Tibial nerve (tissue), 4 donors: Measurements from ENCODE around the gene TTPAL. TPM values are rescaled to one million over a fixed set of nuclear protein-coding genes. Genes with fewer than 3 reads are reported as not detected.

Experiments
- DNase-seq, 2 donors: peaks; one replicate each; pipeline ENCODE4 v3.0.0-alpha.2; 2019; ENCODE audit warnings: low spot score in 2 of 2
- H3K27ac ChIP-seq, 4 donors: fragments of 200-600 bp; sonication (generic) in 3 of 4; one replicate each; pipeline ENCODE4 v1.5.1; 2017 to 2019; ENCODE audit warnings: mild to moderate bottlenecking in 1 of 4
- H3K27me3 ChIP-seq, 2 donors: fragments of 200-600 bp; sonication (generic) in 1 of 2; one replicate each; pipeline versions ENCODE4 v1.5.1 to v1.6.0; 2017 to 2019
- H3K36me3 ChIP-seq, 3 donors: fragments of 200-600 bp; sonication (generic); one replicate each; pipeline ENCODE4 v1.5.1; 2018 to 2019
- H3K4me1 ChIP-seq, 4 donors: fragments of 200-600 bp; sonication (generic) in 3 of 4; one replicate each; pipeline ENCODE4 v1.5.1; 2017 to 2019
- H3K4me3 ChIP-seq, 4 donors: fragments of 200-600 bp; sonication (generic) in 3 of 4; one replicate each; pipeline ENCODE4 v1.5.1; 2017 to 2019; ENCODE audit warnings: mild to moderate bottlenecking in 1 of 4, moderate library complexity in 1 of 4
- H3K9me3 ChIP-seq, 4 donors: fragments of 200-600 bp; sonication (generic) in 3 of 4; one replicate each; pipeline ENCODE4 v1.5.1; 2017 to 2019
- CTCF ChIP-seq, 5 experiments: fragments of 200-600 bp in 3 of 5; fragments of 450-650 bp in 2 of 5; sonication (generic) in 3 of 5; IDR thresholded peaks; one replicate each; pipeline ENCODE4 v1.5.1; 2016 to 2019; ENCODE audit warnings: antibody characterized with exemption in 5 of 5, mild to moderate bottlenecking in 3 of 5, moderate library complexity in 2 of 5
- EP300 ChIP-seq, 2 donors: sonication (generic); formaldehyde crosslinking; IDR thresholded peaks; one replicate each; pipeline ENCODE4 v1.6.1; 2017; ENCODE audit warnings: antibody characterized with exemption in 2 of 2, mild to moderate bottlenecking in 1 of 2
- POLR2A ChIP-seq, 2 donors: fragments of 450-650 bp; IDR thresholded peaks; one replicate each; pipeline ENCODE4 v1.6.1; 2017; ENCODE audit warnings: antibody characterized with exemption in 2 of 2, mild to moderate bottlenecking in 2 of 2, moderate library complexity in 2 of 2
- WGBS, 2 donors: methylation state at CpG; one replicate each; pipeline ENCODE4 v1.1.5; 2018; 5-methylcytosine and 5-hydroxymethylcytosine counted together
- total RNA-seq, 4 donors: library from RNA; depleted of rRNA; stranded (reverse); fragments of >200 nt; gene quantifications; one replicate each; pipeline ENCODE4 v1.1.0, GENCODE V29; 2016

The TTPAL gene
- total RNA-seq, 4 donors from 2014 or later = 13.0 to 23.7 (median 16.9) TPM

GRCh38 chr20:44483112-44483511 is 7.4 kb downstream of the TTPAL start:
- Histone ChIP-seq H3K4me1 (peaks cover 0 to 18% (median 0%) of the 10 kb centered on the region in 4 donors), H3K36me3 (peaks cover 3 to 87% (median 4%) of the 10 kb centered on the region in 3 donors), H3K27ac (no peak overlapping the region), H3K4me3 (no peak overlapping the region), H3K9me3 (no peaks in the 10 kb centered on the region), H3K27me3 (no peaks in the 10 kb centered on the region)
- TF ChIP-seq POLR2A (IDR thresholded peaks at IDR 0.05) (no peak), CTCF (IDR thresholded peaks at IDR 0.05) (no peak), EP300 (IDR thresholded peaks at IDR 0.05) (no peak)
- DNase-seq = no peak
- WGBS, 2 donors = 88 to 96% methylated on average over 5 of the region's 5 CpGs

GRCh38 chr20:44485078-44485829 is 9.6 kb downstream of the TTPAL start:
- no peak for DNase-seq
- peaks cover 3 to 96% (median 5%) of the 10 kb centered on the region in 3 donors for H3K36me3 ChIP-seq
- H3K4me3 ChIP-seq = no peak overlapping the region
- H3K27me3 ChIP-seq = no peaks in the 10 kb centered on the region
- TF ChIP-seq POLR2A (IDR thresholded peaks at IDR 0.05) (no peak), EP300 (IDR thresholded peaks at IDR 0.05) (no peak)
- H3K27ac ChIP-seq = peak overlapping the region in 1 of 4 donors; percentile 62
- 86 to 88% methylated on average over 7 of the region's 7 CpGs for WGBS, 2 donors
- H3K9me3 ChIP-seq = no peaks in the 10 kb centered on the region
- peaks cover 0 to 18% (median 0%) of the 10 kb centered on the region in 4 donors for H3K4me1 ChIP-seq

- Histone ChIP-seq H3K4me1 (peaks cover 0 to 21% (median 0%) of the 10 kb centered on the region in 4 donors), H3K27me3 (no peaks in the 10 kb centered on the region), H3K4me3 (no peak overlapping the region), H3K27ac (peak overlapping the region in 1 of 4 donors; percentile 62), H3K36me3 (peaks cover under 1 to 95% (median 4%) of the 10 kb centered on the region in 3 donors), H3K9me3 (no peaks in the 10 kb centered on the region)
- TF ChIP-seq EP300 (IDR thresholded peaks at IDR 0.05) (no peak), POLR2A (IDR thresholded peaks at IDR 0.05) (no peak), CTCF (IDR thresholded peaks at IDR 0.05) (no peak)
- 54 to 86% methylated on average over 2 of the region's 2 CpGs for WGBS, 2 donors
- no peak for DNase-seq
Observed at GRCh38 chr20:44485830-44486198, 10.1 kb downstream of the TTPAL start.

- H3K36me3 ChIP-seq = peaks cover 0 to 93% (median 4%) of the 10 kb centered on the region in 3 donors
Observed at GRCh38 chr20:44488551-44488950, 12.9 kb downstream of the TTPAL start.

GRCh38 chr20:44489223-44489622 is 13.5 kb downstream of the TTPAL start:
- Histone ChIP-seq H3K27me3 (no peaks in the 10 kb centered on the region), H3K36me3 (peaks cover 2 to 93% (median 4%) of the 10 kb centered on the region in 3 donors), H3K9me3 (no peaks in the 10 kb centered on the region), H3K27ac (peak overlapping the region in 1 of 4 donors; percentile 10), H3K4me3 (no peak overlapping the region), H3K4me1 (peaks cover 0 to 33% (median 0%) of the 10 kb centered on the region in 4 donors)
- DNase-seq = no peak
- TF ChIP-seq CTCF (IDR thresholded peaks at IDR 0.05) (no peak), POLR2A (IDR thresholded peaks at IDR 0.05) (no peak), EP300 (IDR thresholded peaks at IDR 0.05) (no peak)
- WGBS, 2 donors = 87% methylated on average over 9 of the region's 9 CpGs

More at GRCh38 chr20:44488551-44488950, 12.9 kb downstream of the TTPAL start:
- Histone ChIP-seq H3K4me3 (no peak overlapping the region), H3K4me1 (peaks cover 0 to 33% (median 0%) of the 10 kb centered on the region in 4 donors), H3K27ac (peak overlapping the region in 1 of 4 donors; percentile 10), H3K9me3 (no peaks in the 10 kb centered on the region), H3K27me3 (no peaks in the 10 kb centered on the region)
- TF ChIP-seq CTCF (IDR thresholded peaks at IDR 0.05) (no peak), EP300 (IDR thresholded peaks at IDR 0.05) (no peak), POLR2A (IDR thresholded peaks at IDR 0.05) (no peak)
- no peak for DNase-seq
- WGBS, 2 donors = 83 to 92% methylated on average over 5 of the region's 5 CpGs
